Measurements from ENCODE around the gene PTPRM.

Gene PTPRM

DNA sequence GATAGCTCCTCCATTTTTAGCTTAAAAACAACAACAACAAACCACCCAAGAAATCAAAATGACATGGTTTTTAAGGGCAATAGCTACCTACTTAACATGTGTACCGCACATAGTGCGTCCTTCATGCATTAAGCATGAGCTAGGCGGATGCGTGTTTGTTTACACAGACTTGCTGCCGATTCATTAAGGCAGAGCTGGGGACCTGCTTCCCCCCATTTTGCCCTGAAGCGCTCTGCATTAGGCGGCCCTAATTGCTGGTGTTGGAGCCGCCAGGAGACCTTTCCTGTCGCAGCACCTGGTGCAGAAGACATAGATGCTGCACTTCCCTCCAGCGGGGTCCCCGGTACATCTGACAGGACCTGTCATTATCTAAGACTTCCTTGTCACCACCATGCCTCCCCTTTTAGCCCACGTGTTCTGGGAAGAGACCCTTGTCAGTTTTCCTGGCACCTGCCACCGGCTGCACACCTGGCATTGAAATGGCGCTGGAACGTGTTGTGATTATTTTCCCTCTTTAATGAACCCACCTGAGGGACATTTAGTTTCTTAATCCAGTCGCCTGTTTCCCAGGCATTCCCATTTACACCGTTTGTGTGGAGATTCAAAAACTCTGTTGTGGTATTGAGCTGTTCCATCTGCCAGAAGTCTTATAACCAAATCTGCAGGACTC is 781.1 kb downstream of the PTPRM start:
- no peak for DNase-seq

DNA sequence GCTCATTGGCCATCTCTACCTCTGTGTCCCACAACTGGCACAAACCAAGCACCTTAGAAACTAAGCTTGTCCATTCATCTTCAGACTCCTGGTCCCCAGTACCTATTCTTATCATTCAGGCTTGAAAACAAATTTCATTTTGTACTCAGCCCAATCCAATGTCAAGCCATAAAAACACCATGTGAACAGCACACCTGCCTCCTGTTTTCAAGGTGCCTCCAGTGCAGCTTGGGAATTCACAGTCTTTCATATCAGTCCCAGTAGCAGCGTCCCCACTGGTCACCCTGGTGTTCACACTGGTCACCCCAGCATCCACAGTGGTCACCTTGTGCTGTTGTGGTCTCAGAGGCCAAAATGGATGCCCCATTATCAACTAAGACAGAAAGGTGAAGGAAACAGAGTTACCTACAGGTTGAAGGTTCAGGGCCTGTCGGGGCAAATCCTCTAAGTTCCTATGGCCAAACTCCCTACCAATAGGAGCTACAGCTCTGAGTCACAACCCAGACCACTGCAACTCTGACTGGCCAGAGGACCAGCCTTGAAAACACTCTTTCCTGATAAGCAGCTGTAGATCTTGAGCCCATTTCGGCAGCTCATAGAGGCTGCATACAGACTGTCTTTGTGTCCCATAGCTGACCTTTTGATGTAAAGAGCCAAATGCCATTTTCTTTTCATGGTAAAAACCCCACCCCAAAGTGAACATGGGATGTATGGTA is 782.6 kb downstream of the PTPRM start:
- no peak for DNase-seq

DNA sequence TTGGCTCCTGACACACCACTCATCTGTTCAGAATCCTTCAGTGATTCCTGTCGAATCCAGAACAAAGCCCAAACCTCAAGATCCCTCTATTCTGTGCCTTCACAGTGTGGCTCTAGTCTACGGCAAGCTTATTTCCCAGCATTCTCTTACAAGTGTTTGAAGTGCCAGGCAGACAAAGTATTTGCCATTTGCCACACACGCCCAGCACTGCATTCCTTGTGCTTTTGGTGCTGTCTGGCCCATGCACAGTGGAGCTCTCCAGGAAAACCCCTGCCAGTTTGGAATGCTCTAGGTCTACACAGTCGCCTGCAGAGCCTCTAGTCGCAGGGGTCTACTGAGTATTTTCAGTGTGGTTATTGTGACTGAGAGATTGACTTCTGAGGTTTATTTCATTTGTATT is 783.5 kb downstream of the PTPRM start:
- no peak for DNase-seq

DNA sequence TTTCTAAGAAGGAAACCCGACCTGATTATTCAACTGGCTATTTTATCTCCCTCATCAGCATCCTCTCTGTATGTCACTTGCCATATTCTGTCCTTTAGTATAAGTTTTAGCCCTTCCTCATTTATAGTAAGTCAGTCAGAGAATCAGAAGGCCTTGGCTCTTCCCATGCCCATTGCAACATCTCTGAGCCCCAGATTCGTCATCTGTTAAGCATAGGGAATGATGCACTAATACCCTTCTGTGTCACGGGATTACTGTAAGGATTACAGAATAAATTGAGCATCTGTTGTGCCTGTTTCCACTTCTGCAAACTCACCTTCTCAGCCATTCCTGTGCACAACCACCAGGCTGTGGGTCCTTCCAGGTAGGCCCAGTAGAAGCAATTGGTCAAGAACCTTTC is 784.0 kb downstream of the PTPRM start:
- DNase-seq, result no peak

DNA sequence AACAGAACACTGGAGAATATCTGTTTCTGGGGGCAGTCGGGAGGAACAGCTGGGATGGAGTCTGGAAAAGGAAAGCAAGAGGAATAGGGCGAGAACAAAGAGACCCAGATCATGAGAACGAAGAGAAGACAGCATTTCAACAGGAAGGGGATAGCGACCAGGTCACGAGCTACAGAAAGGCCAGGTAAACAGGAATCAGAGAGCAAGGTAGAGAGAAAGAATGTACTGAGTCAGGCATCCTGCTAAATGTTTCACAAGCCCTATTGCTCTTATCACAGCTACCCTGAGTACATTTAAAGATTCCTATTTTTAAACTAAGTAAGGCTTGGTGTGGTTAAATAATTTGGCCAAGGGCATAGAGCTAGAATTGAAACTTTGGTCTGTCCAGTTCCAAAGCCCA is 787.2 kb downstream of the PTPRM start:
- no peak for DNase-seq

DNA sequence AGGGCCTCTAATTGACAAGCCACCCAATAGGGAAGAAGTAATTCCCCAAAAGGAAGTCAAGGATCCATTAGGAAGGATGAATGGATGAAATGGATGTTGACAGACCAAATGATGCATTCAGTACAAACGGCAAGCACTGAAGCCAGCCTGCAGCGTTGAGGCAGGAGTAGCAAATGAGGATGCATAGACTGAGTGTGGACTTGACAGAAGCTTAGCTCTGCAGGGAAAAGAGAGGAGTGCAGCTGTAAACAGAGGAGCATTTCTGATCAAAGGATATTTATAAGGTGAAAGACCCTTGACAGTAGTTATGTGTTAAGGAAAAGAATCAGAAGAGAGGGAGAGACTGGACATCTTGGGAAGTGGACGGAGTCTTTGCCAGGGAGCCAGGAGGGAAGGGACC is 788.9 kb downstream of the PTPRM start:
- no peak for DNase-seq

DNA sequence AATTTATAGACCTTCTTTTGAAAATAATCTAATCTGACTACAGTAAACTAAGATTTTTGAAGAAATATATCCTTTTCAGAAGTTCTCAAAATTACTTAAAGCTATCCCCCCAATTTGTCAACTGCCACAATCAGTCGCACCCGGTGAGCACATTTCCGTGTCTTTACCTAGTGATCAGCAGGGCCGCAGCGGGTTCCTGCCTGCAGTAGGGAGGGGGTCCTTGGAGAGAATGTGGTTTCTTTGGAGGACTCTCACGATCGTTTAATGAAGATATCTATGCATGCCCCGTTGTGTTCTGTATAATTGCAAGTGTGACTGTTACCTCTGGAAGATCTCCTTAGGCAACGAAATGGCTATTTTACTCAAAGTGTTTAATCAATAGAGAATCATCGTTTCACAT is 790.2 kb downstream of the PTPRM start:
- DNase-seq, result no peak

DNA sequence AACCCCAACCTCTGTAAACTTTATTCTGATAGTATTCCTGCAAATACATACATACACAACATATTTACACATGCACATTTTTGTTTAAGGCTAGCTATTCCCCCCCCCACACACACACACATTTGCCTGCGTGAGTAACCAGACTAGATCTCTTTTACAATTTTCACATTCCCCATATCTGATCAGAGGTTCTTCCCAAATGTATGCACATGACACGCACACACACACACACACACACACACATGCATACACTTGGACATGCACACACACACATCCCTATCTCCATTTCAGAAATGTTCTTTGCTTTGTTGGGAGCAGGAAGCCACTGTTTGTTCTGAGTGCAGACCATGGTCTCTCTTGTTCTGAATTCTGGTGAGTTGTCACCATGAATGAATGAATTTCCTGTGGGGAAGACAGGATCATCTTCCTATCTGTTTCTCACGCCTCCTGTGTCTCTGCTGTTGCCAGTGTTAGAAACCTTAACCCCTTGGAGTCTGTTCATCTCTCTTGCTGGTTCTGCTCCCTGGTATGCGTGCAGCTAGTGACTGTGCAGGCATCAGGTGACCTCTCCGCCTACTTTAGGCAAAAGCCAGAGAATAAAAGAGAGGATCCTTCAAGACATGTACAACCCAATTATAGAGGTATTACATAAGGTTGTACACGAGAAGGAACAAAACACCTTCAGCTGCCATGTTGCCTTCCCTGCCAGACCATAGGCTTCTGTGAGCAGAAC is 791.1 kb downstream of the PTPRM start:
- no peak for DNase-seq

DNA sequence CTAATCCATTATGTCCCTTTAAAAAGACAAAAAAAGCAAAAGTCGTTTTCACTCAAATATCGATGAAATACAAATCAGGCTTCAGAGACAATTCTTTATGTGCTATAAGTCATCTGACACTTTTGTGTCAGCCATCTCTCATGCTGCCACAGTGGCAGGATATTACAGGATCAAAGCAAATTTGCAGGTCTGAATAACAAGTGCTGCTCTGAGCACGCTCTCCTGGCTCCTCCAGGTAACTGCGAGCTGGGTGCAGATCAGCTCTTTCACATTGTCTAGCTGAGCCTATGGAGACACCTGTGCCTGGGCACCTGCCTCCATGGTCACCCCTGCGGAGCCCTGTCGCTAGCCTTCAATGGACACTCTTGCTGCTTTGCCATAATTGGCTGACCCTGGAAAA is 792.0 kb downstream of the PTPRM start:
- no peak for DNase-seq

DNA sequence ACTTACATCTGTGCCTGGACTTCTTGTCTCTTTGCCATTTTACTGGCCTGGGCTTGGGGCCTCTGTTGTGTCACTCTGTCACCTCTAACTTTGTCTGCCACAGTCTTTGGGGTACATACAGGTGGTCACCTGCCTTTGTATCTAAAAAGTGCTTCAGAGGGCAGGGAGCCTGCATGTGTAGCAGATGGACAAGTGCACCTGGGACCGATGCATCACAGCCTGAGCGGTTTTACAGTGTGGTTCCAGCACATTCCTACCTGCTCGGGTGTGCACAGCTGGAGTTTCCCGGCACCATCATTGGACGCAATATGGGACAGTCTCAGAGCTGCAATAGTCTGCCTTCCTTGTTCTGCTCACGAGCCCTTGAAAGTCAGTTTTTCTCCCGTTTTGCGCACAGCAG is 792.4 kb downstream of the PTPRM start:
- DNase-seq, result no peak

DNA sequence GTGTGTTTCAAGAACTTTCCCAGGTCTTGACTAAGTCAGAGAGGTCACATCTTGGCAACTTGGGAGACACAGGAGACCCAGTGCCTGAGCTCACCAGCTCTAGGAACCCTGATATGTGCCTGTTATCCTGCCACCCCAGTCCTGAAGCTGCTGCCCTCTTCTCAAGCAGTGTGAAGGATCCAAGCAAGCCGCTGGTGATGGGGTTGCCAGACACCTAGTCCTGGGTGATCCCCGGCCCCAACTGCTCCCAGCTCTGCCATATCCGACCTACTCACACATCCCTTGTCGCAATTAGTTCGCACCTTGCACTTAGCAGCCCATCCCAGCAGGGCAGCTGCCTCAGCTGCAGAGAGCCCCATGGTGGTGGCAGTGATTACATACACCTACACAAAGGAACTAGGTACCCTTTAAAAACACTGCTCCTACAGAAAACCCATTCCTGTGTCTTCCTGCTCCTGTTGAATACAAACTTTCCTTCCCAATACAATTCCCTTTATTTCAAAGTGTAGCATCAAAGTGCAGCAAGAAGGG is 794.9 kb downstream of the PTPRM start:
- DNase-seq, result no peak

DNA sequence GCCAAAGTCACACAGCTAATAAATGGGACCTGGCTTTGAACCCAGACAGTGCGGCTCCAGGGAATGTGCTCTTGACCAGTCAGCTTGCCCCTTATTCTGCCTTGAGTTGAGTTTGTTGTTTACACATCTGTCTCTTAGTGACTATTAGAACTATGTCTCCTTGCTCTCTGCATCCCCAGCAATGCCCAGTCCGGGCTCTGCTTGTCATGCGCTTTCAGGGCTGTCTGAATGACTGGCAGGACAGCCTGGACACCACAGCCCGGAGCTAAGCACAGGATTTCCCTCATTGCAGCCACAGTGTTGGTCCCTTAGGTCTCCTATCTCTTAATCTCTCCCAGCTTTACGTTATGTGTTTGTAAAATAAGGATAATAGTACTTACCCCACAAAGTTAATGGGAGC is 795.7 kb downstream of the PTPRM start:
- DNase-seq, result no peak

DNA sequence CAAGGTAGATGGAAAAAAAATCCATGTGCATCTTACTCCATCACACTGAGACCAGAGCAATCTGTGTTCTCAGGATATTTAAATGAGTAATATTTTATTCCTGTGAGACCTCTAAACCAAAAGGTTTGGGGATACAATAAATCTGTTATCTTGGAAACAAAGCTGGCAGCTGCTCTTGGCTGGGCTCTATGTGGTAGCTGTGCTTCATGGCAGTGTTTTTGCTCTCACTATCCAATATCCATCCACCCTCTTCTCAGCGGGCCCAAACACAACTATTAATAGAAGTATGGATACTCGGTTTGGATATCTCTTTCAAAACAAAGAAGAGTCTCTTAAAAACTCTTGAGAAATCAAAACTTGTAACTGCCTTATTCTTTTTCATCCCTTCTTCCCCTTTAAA is 797.3 kb downstream of the PTPRM start:
- DNase-seq, result no peak

DNA sequence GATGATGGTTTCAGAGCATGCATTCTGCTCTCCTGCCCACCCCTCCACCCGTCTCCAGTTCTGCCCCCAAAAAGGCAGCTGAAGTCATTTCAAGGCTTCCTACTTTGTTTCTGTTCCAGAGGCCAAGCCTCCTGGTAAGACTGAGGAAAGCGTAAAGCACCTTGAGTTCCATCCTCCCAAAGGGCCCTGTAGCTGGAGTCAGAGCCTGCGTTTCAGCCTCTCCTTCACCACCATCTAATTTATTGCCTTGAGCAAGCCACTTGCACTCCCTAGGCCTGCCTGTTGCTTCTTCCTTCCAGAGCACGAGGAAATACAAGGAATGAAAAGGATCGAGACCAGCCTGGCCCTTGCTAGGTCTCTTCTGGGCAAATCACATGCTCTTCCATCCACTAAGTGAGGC is 797.9 kb downstream of the PTPRM start:
- no peak for DNase-seq

DNA sequence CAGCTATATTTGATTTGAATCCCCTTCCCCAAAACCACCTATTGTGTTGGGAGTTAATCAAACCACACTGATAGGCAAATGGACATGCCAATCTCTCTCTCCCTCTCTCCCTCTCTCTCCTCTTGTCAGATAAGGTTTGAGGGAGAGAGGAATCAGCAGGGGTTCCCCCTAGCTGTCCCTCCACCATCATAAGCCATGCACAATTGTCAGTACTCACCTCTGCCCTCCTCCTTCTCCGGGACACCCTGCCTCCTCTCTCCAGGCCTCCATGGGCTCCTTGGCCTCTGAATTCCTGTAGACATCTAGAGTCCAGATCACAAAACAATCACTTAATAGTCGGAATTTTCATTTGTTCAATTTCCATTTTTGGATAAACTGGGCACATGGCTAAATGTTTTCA is 798.4 kb downstream of the PTPRM start:
- no peak for DNase-seq

DNA sequence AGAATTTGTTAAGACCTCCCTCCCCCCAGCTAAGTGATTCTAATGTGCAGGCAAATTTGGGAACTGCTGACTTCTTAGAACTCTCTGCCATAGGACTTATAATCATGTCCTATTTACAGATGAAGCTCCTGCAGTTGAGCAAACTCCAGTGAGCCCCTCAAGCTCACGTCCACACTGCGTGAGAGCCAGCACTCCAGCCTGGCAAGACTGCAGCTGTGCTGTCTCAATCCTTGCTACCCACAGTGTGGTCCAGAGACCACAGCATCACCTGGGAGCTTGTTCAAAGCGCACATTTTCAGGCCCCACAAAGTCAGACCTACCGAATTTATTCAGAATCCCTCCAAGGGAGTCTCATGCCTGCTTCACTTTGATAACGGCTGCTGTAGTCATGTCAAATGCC is 799.0 kb downstream of the PTPRM start:
- no peak for DNase-seq

DNA sequence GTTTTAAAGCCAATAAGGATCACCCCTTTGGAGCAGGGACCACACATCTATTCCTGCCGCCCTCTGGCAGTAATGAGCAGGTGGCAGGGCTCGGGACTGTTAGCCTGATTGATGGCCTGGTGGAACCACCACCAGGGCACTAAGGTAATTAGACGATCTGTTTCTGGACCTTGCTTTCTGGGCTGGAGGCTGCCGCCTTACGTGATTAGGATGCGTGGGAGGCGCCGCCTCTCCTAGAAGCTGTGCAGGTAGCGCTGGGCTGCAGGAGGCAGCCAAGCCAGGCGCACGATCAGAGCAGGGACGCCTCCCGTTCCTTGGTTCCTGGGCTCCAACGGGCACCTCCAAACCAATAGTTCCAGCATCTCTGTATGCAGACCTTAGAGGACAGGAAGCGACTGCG is 799.5 kb downstream of the PTPRM start:
- no peak for DNase-seq

DNA sequence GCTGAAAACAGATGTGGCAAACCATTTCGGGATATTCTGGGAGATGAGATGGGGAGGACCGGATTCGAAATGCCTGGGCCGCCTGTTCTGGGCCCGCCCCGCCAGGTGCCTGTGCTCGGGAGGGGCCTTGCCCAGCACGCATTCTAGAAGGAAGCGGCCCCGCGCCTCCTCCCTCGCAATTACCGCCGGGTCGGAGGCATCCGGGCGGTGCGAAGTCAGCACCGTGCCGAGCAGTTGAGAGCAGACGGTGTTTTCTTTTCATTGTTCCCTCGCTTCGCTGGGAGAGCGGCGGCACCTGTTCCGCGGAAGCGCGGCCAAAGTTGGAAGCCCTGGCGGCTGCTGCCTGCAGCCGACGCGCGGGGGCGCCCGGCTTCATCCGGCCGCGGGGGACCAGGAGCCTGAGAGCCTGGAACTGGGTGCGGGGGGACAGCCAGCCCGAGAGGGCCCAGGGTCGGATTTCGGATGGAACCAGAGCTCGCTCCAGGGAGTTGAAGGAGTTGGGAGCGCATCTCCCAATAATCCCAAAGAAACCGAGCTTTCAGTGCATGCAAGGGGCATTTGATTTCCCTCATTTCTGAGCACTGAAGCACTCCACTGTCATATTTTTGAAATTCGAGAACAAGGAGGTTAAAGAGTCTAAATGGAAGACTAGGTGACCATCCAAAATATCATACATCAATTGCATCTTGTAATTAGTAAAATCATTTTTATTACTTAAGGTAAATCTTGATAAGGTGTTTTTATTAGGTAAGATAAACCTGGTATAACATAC is 800.3 kb downstream of the PTPRM start:
- DNase-seq, result no peak

DNA sequence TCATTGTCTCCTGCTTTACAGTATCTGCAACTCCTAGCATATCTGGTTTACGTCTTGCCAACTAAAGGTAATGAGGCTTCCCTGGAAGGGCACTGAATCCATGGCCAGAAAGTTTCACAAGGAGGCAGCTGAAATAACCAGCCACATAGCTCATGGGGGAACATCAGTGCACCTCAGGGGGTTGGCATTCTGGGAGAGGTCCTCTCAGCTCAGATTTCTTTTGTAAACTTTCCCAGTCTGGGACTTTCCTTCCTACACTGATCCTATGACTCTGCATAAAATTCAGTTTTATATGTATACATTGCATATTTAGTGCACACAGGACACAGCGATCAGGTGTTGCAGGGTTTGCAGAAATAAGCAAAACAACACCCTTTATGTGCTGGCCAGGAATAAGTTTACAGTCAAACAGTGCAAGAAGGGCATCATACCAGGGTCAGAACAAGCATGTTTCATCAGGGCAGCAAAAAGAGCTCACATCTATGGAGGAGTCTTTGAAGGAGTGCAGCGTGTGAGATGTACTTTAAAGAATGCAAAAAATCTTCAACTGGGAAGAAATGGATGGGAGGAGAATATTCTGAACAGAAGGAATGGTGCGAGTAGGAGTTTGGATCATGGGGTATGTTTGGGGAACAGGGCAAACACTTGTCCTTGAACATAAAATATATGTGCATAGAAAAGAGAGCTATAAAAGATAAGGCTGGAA is 801.5 kb downstream of the PTPRM start:
- no peak for DNase-seq

DNA sequence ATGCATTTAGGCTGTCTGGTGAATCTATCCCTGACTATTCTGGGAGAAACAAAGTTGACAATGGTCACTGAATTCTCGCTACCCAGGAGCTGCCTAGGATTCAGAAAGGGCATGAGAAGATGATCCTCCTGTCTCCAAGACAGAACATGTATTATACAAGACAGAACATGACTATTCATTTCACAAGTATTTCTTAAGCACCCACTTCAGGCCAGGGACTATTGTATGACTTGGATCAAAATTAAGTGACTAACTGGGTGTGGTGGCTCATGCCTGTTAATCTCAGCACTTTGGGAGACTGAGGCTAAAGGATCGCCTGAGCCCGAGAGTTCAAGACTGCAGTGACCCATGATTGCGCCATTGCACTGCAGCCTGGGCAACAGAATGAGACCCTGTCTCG is 806.4 kb downstream of the PTPRM start:
- DNase-seq, result no peak

DNA sequence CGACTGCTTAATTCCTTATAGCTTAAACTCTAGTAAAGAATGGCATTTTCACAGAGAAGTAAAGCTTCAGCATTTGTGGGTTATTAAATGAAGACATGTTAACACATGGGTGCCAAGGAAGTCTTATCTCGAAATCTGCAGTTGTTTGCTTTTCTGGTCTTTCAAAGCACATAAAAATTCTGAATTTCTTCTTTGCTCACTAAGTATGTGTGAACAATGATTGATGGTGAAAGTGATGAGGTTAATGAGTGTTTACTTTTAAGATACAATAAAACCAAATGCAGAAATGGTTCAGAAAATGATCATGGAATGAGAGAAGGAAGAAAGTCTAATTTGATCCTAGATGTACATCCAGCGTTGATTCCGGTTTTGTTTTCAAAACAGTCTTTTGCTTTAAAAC is 807.6 kb downstream of the PTPRM start:
- no peak for DNase-seq

DNA sequence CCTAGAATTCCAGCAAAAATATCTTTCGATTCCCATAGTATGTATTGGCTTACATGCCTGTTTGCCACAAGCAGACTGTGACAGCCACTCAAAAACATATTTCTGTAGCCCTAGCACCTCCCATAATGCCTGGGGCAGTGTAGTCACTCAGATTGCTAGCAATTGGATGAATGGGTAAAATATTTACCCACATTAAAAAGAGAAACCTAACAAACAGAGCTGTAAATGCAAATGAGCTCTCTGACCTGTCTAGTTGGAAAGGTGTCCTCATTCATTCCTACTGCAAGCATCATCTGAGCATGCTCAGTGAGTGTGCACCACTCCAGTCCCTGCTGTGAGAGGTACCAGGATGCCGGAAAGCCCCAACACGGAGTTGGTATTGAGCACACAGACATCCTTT is 808.1 kb downstream of the PTPRM start:
- DNase-seq, result no peak

DNA sequence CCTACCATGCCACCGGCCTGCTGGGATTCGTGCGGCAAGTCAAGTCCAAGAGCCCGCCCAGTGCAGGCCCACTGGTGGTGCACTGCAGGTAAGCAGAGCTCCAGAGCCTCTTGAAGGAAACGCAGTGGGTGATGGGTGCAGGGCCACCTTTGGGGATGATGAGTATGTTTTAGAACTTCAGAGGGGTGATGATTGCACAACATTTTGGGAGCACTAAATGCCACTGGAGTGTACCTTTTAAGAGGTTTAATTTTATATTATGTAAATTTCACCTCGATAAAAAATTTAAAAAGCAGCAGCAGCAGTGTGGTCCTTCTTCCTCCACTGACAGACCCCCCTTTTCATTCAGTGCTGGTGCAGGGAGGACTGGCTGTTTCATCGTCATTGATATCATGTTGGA is 809.0 kb downstream of the PTPRM start:
- DNase-seq, result no peak

Data from inflammatory macrophage treated with lipopolysaccharide for 1 hour (primary cell).